WERI-Rb-1 (cell line): Measurements from ENCODE around the gene U2AF1L4.

Experiments
- DNase-seq: peaks from one replicate; pipeline ENCODE4 v3.0.0-alpha.2; 2020
- H3K27ac ChIP-seq: fragments of 250-450 bp; sonication (Bioruptor Pico); 2 replicates; pipeline ENCODE4 v1.5.1; 2020; ENCODE audit warnings: mild to moderate bottlenecking, moderate library complexity
- H3K27me3 ChIP-seq: fragments of 250-450 bp; sonication (Bioruptor Pico); 2 replicates; pipeline ENCODE4 v1.5.1; 2021; ENCODE audit warnings: mild to moderate bottlenecking, low read depth, moderate library complexity; ENCODE audit not compliant: insufficient read depth, severe bottlenecking
- H3K36me3 ChIP-seq: fragments of 250-450 bp; sonication (Bioruptor Pico); 2 replicates; pipeline ENCODE4 v1.5.1; 2020; ENCODE audit warnings: mild to moderate bottlenecking, moderate library complexity
- H3K4me3 ChIP-seq: 2 replicates; pipeline ENCODE4 v1.5.1; 2011; ENCODE audit warnings: low read depth, mild to moderate bottlenecking, control low read depth, low read length
- H3K9me3 ChIP-seq: fragments of 250-450 bp; sonication (Bioruptor Pico); 2 replicates; pipeline ENCODE4 v1.5.1; 2021; ENCODE audit warnings: mild to moderate bottlenecking, moderate library complexity; ENCODE audit not compliant: severe bottlenecking
- TF ChIP-seq, protein P1 (sequence below): IDR thresholded peaks from 2 replicates; pipeline ENCODE4 v1.5.1; 2011; ENCODE audit warnings: low read depth, mild to moderate bottlenecking, control low read depth, inconsistent platforms, low read length

Gene U2AF1L4

DNA sequence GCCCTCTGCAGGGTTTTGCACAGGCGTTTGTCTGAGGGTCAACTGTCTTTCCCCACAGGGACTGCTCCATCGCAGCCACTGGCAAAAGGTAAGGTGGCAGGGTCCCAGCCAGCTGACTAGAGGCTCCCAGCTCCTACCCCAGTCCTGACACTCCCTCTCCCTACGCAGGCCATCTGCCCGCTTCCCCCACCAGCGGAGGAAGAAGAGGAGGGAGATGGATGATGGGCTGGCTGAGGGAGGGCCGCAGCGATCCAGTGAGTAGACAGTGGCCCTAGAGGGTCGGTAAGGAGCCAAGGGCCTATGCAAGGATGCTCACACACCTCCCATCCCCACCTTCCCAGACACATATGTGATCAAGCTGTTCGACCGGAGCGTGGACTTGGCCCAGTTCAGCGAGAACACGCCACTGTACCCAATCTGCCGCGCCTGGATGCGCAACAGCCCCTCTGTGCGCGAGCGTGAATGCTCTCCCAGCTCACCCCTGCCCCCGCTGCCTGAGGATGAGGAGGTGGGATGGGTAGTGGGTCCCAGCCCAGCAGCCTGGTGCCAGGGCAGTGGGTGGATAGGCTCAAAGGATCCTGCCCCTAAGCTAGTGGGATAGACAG lies 7.6 kb upstream of the U2AF1L4 start:
- H3K36me3 ChIP-seq = peaks cover 23% of the 10 kb centered on the region
- H3K9me3 ChIP-seq = no peaks in the 10 kb centered on the region
- no peaks in the 10 kb centered on the region for H3K27me3 ChIP-seq
- H3K27ac ChIP-seq = no peak overlapping the region; the same call in 1 of the 2 replicates
- H3K4me3 ChIP-seq = no peak overlapping the region
- DNase-seq = no peak
- TF ChIP-seq, protein P1, sequence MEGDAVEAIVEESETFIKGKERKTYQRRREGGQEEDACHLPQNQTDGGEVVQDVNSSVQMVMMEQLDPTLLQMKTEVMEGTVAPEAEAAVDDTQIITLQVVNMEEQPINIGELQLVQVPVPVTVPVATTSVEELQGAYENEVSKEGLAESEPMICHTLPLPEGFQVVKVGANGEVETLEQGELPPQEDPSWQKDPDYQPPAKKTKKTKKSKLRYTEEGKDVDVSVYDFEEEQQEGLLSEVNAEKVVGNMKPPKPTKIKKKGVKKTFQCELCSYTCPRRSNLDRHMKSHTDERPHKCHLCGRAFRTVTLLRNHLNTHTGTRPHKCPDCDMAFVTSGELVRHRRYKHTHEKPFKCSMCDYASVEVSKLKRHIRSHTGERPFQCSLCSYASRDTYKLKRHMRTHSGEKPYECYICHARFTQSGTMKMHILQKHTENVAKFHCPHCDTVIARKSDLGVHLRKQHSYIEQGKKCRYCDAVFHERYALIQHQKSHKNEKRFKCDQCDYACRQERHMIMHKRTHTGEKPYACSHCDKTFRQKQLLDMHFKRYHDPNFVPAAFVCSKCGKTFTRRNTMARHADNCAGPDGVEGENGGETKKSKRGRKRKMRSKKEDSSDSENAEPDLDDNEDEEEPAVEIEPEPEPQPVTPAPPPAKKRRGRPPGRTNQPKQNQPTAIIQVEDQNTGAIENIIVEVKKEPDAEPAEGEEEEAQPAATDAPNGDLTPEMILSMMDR = no peak

DNA sequence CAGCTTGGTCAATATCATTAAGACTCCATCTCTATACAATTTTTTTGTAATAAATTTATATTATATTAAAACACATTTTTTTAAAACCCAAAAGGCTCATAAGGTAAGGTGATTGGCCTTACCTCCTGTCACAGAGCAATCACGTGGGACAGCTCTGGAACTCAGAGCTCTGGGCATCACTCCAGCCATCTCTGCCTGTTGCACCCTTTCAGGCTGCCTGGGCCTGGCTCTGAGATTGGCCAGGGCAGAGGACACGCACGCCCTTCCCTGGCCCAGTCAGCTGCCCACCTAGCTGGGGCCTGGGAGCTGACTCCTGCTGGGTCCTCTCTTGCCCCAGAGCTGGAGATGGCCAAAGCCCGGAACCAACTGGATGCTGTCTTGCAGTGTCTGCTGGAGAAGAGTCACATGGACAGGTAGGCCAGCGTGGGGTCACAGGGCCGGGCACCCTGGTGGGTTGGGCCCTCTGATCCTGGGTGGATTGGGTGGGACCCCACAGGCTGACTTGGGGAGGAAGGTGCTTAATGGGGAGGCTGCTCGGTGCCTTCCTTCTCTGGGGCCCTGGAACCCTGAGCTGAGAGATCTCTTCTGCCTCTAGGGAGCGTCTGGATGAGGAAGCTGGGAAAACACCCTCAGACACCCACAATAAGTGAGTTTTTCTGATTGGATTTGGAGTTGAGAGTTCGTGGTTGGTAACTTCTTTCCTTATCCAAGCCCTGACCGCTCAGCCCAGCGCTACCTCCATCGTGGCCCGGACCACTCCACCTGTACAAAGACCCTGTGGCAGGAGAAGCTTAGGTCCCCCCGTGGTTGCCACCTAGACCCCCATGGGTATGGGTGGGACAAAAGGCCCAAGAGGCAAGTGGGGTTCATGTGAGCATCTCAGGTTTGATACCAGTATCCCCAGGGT lies 6.9 kb upstream of the U2AF1L4 start:
- Histone ChIP-seq H3K4me3 (no peak overlapping the region), H3K9me3 (no peaks in the 10 kb centered on the region), H3K36me3 (peaks cover 23% of the 10 kb centered on the region), H3K27ac (no peak overlapping the region), H3K27me3 (no peaks in the 10 kb centered on the region)
- TF ChIP-seq, protein P1 = no peak
- no peak for DNase-seq

- Histone ChIP-seq H3K4me3 (no peak overlapping the region), H3K27ac (no peak overlapping the region), H3K36me3 (peaks cover 23% of the 10 kb centered on the region), H3K9me3 (no peaks in the 10 kb centered on the region), H3K27me3 (no peaks in the 10 kb centered on the region)
- TF ChIP-seq, protein P1 = no peak
- DNase-seq = no peak
Measured at GRCh38 chr19:35750167-35750566, 4.9 kb upstream of the U2AF1L4 start.

DNA sequence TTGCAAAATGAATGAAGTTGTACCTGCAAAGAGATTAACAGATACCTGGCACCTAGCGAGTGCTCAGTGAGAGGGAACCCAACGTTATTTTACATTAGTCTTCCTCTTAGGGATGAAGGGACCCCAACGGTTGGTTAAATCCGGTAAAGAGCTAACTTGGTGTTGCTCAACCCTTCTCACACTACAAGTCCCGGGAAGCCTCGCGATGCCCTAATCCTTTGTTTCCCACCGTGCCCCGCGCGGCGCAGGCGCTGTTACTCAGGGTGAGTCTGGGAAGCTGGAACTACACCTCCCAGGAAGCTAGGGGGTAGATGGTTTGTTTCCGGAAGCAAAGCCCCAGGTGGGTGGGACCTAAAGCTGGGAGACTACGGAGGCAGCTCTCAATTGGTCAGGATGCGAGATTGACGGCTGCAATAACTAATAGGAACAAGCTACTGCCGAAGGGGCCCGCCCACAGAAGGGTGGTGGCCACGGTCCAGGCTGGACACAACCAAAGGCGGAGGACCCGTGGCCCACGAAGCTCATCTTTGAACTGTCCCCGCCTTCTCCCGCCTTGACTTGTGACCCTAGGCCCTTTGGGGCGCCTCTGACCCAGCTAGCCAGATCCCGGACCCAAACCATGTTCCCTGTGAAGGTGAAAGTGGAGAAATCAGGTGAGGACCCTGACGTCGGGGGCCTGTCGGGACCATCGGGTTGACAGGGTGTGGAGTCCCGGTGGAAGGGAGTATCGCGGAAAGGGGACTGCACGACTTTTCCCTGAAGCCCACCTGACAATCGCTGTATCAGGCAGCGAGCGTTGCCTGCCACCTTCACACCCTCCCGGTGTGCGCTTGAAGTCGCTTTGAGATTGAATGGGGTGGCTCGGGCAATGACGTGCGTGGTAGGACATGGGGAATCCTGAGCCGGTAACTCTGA lies 3.1 kb upstream of the U2AF1L4 start, which contains the start of gene LIN37:
TSS of gene LIN37 (plus strand) at position 471 of the 915 bp plus-strand sequence. CDS start at position 620, 149 bp downstream.
- Histone ChIP-seq H3K9me3 (no peaks in the 10 kb centered on the region), H3K36me3 (peaks cover 10% of the 10 kb centered on the region), H3K4me3 (peak within 1 kb of the TSS; percentile 84), H3K27me3 (no peaks in the 10 kb centered on the region), H3K27ac (peak within 1 kb of the TSS; percentile 61)
- TF ChIP-seq, protein P1 = no peak
- DNase-seq = peak; percentile 99

DNA sequence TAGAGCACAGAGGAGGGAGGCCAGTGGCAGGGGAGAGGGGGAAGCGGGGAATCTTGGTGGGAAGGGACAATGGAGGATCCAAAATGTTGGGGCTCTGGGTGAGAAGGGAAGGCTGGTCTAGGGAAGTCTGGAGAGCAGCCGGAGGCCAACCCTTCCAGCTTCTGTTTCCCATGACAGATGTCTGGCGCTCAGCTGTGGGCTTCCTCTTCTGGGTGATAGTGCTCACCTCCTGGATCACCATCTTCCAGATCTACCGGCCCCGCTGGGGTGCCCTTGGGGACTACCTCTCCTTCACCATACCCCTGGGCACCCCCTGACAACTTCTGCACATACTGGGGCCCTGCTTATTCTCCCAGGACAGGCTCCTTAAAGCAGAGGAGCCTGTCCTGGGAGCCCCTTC lies 1.3 kb upstream of the U2AF1L4 start:
- Histone ChIP-seq H3K9me3 (no peaks in the 10 kb centered on the region), H3K27ac (no peak overlapping the region), H3K36me3 (peaks cover 6% of the 10 kb centered on the region; the same call in 1 of the 2 replicates), H3K27me3 (no peaks in the 10 kb centered on the region), H3K4me3 (no peak overlapping the region)
- DNase-seq = no peak
- TF ChIP-seq, protein P1 = no peak
